Duodenal mucosa (tissue), 2 donors: ENCODE data around the gene ANO4.
"Not testable (repeated sequence)": the region's sequence is repeated elsewhere in the genome, so short reads cannot be mapped to it uniquely, and the experiment has no call there.

Source experiments
- H3K27ac ChIP-seq: one replicate; pipeline ENCODE4 v1.7.0; 2013; ENCODE audit warnings: low read depth, low read length
- H3K27me3 ChIP-seq, 2 donors: one replicate each; pipeline ENCODE4 v1.7.0; 2013; ENCODE audit warnings: low read length in 2 of 2, control low read depth in 1 of 2; ENCODE audit not compliant: insufficient read depth in 2 of 2, control insufficient read depth in 1 of 2
- H3K36me3 ChIP-seq, 2 donors: one replicate each; pipeline ENCODE4 v1.7.0; 2013; ENCODE audit warnings: low read length in 2 of 2, control low read depth in 1 of 2; ENCODE audit not compliant: insufficient read depth in 2 of 2, control insufficient read depth in 1 of 2
- H3K4me1 ChIP-seq, 2 donors: one replicate each; pipeline ENCODE4 v1.7.0; 2013; ENCODE audit warnings: low read length in 2 of 2, control low read depth in 1 of 2; ENCODE audit not compliant: insufficient read depth in 2 of 2, control insufficient read depth in 1 of 2
- H3K4me3 ChIP-seq, 2 donors: one replicate each; pipeline ENCODE4 v1.7.0; 2013; ENCODE audit warnings: low read length in 2 of 2, low read depth in 1 of 2
- H3K9ac ChIP-seq, 2 donors: one replicate each; pipeline ENCODE4 v1.7.0; 2013; ENCODE audit warnings: low read length in 2 of 2, low read depth in 1 of 2
- H3K9me3 ChIP-seq, 2 donors: one replicate each; pipeline ENCODE4 v1.7.0; 2013; ENCODE audit warnings: low read length in 2 of 2, control low read depth in 1 of 2; ENCODE audit not compliant: control insufficient read depth in 1 of 2

The ANO4 gene

GRCh38 chr12:100974747-100975146 is 180.2 kb downstream of the ANO4 start:
- Histone ChIP-seq H3K36me3 (no peaks in the 10 kb centered on the region), H3K27me3 (no peaks in the 10 kb centered on the region), H3K9ac (no peak overlapping the region), H3K4me3 (no peak overlapping the region), H3K9me3 (no peaks in the 10 kb centered on the region), H3K4me1 (peaks cover 0 to 6% of the 10 kb centered on the region in 2 donors), H3K27ac (no peak overlapping the region)

- Histone ChIP-seq H3K4me1 (peaks cover under 1 to 6% of the 10 kb centered on the region in 2 donors), H3K36me3 (no peaks in the 10 kb centered on the region), H3K9me3 (no peaks in the 10 kb centered on the region), H3K9ac (no peak overlapping the region), H3K27me3 (no peaks in the 10 kb centered on the region), H3K27ac (no peak overlapping the region), H3K4me3 (no peak overlapping the region)
Measured at GRCh38 chr12:100976735-100977134, 182.2 kb downstream of the ANO4 start.

GRCh38 chr12:100980856-100981255 is 186.3 kb downstream of the ANO4 start:
- H3K27me3 ChIP-seq = no peaks in the 10 kb centered on the region
- no peak overlapping the region for H3K27ac ChIP-seq
- no peak overlapping the region for H3K4me3 ChIP-seq
- peaks cover 14 to 18% of the 10 kb centered on the region in 2 donors for H3K4me1 ChIP-seq
- no peaks in the 10 kb centered on the region for H3K9me3 ChIP-seq
- H3K9ac ChIP-seq = no peak overlapping the region
- H3K36me3 ChIP-seq = no peaks in the 10 kb centered on the region

GRCh38 chr12:100982511-100983183 is 188.1 kb downstream of the ANO4 start:
- Histone ChIP-seq H3K27ac (no peak overlapping the region), H3K27me3 (no peaks in the 10 kb centered on the region), H3K9ac (no peak overlapping the region), H3K9me3 (no peaks in the 10 kb centered on the region), H3K36me3 (no peaks in the 10 kb centered on the region), H3K4me3 (no peak overlapping the region), H3K4me1 (peaks cover 14 to 18% of the 10 kb centered on the region in 2 donors)

- Histone ChIP-seq H3K4me1 (peaks cover 14 to 18% of the 10 kb centered on the region in 2 donors), H3K9ac (no peak overlapping the region), H3K27ac (no peak overlapping the region), H3K9me3 (no peaks in the 10 kb centered on the region), H3K27me3 (no peaks in the 10 kb centered on the region), H3K36me3 (no peaks in the 10 kb centered on the region), H3K4me3 (no peak overlapping the region)
Measured at GRCh38 chr12:100984796-100985195, 190.2 kb downstream of the ANO4 start.

GRCh38 chr12:100986595-100987547 is 192.3 kb downstream of the ANO4 start:
- Histone ChIP-seq H3K36me3 (no peaks in the 10 kb centered on the region), H3K9me3 (no peaks in the 10 kb centered on the region), H3K27me3 (no peaks in the 10 kb centered on the region), H3K27ac (no peak overlapping the region), H3K4me1 (peaks cover 11 to 12% of the 10 kb centered on the region in 2 donors), H3K9ac (no peak overlapping the region), H3K4me3 (no peak overlapping the region)

GRCh38 chr12:100987552-100988521 is 193.3 kb downstream of the ANO4 start:
- no peaks in the 10 kb centered on the region for H3K27me3 ChIP-seq
- peaks cover 4 to 7% of the 10 kb centered on the region in 2 donors for H3K4me1 ChIP-seq
- H3K27ac ChIP-seq = no peak overlapping the region
- H3K9me3 ChIP-seq = no peaks in the 10 kb centered on the region
- no peak overlapping the region for H3K9ac ChIP-seq
- no peaks in the 10 kb centered on the region for H3K36me3 ChIP-seq
- H3K4me3 ChIP-seq = no peak overlapping the region

GRCh38 chr12:100989509-100989908 is 194.9 kb downstream of the ANO4 start:
- H3K27me3 ChIP-seq, H3K36me3 ChIP-seq, H3K27ac ChIP-seq: not testable (repeated sequence)

GRCh38 chr12:100991102-100991501 is 196.5 kb downstream of the ANO4 start:
- peaks cover 0 to 7% of the 10 kb centered on the region in 2 donors for H3K27me3 ChIP-seq
- no peaks in the 10 kb centered on the region for H3K36me3 ChIP-seq
- H3K4me1 ChIP-seq = no peaks in the 10 kb centered on the region
- H3K9ac ChIP-seq = no peak overlapping the region
- no peak overlapping the region for H3K27ac ChIP-seq
- no peaks in the 10 kb centered on the region for H3K9me3 ChIP-seq
- H3K4me3 ChIP-seq = no peak overlapping the region

More at GRCh38 chr12:100989509-100989908, 194.9 kb downstream of the ANO4 start:
- not testable (repeated sequence) for H3K9me3 ChIP-seq, H3K9ac ChIP-seq, H3K4me3 ChIP-seq, H3K4me1 ChIP-seq
